ENCODE results near the gene PPP1R9B.

The PPP1R9B gene

DNA sequence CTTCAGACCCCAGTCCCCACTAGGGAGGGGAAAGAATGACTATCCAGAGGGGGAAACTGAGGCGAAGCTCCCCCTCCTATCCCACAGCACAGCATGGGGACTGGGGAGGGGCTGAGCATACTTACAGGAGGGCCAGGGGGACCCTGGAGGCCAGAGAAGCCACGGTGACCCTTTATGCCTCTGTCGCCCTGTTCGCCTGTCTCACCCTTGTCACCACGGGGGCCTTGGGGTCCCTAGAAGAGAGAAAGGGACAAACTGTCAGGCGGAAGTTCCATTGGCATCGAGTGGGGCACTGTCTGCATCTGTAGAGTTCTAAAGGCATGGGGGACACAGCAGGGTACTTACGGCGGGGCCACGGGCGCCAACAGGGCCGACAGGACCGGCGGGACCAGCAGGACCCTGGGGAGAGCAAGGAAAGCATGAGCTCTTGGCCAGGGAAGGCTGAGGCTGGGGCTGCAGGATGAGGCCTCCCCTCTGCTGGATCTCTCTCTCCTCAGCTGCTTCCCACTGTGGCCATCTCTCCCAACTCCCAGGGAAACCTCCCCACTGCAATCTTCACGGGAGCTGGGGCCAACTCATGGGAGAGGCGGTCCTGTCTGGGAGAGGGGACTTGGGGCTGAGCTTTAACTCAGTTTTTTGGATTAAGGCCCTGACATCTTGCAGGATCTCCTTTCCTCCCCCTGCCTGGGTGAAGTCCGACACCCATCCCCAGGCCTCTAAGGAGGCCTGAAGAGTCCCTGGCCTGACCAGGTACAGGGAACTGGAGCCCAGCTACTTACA is 37.5 kb upstream of the PPP1R9B start:
- no peak for DNase-seq

DNA sequence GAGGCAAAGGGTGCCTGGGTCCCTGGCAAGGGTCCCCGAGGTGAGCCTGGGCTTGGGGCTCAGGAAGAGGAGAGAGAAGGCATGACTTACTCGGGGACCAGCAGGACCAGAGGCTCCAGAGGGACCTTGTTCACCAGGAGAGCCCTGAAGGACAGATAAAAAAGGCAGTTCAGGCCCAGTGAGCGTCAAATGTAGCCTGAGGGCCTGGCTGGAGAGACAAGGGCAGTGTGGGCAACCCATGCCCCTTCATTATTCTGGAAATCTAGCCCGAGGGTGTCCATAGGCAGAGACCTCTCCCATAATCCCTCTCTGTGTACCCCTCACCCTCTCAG is 36.9 kb upstream of the PPP1R9B start:
- DNase-seq, result no peak

DNA sequence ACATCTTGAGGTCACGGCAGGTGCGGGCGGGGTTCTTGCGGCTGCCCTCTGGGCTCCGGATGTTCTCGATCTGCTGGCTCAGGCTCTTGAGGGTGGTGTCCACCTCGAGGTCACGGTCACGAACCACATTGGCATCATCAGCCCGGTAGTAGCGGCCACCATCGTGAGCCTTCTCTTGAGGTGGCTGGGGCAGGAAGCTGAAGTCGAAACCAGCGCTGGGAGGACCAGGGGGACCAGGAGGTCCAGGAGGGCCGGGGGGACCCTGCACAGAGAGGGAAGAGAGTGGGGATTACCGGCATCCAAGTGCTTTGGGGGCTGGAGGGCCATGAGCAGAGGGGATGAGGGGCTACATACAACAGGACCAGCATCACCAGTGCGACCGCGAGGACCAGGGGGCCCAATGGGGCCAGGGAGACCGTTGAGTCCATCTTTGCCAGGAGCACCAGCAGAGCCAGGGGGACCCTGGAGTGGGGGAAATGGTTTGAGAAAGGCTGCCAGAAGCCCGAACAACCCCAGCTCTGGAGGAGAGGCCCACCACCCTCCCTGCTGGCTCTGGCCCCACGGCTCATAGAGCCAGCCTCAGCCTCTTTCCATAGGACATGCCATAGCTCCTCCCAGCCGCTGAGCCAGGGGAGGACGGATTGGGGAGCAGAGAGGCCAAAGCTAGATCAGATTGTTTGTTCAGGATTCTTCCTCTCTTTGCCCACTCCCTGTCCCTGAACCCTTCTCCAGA is 36.4 kb upstream of the PPP1R9B start:
- no peak for DNase-seq

DNA sequence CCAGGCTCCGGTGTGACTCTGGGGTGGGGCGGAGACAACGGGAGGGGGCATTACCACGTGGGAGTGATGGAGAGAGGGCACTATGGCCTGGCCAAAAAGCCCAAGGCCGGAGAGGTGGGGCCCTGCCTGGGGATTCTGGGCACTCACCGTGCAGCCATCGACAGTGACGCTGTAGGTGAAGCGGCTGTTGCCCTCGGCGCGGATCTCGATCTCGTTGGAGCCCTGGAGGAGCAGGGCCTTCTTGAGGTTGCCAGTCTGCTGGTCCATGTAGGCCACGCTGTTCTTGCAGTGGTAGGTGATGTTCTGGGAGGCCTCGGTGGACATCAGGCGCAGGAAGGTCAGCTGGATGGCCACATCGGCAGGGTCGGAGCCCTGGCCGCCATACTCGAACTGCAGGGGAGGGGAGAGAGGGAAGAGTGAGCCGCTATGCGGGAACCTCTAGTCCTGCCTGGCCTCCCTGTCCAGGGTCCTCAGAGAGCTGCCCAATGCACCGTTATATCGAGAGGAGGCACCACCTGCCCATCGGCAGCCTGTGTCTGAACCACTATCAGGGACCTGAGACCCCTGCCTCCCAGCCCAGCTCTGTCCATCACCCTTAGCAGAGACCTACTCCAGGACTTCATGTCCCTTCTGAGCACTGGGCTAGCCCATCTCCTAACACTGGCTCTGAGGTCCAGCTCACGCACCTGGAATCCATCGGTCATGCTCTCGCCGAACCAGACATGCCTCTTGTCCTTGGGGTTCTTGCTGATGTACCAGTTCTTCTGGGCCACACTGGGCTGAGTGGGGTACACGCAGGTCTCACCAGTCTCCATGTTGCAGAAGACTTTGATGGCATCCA is 35.4 kb upstream of the PPP1R9B start:
- no peak for DNase-seq

DNA sequence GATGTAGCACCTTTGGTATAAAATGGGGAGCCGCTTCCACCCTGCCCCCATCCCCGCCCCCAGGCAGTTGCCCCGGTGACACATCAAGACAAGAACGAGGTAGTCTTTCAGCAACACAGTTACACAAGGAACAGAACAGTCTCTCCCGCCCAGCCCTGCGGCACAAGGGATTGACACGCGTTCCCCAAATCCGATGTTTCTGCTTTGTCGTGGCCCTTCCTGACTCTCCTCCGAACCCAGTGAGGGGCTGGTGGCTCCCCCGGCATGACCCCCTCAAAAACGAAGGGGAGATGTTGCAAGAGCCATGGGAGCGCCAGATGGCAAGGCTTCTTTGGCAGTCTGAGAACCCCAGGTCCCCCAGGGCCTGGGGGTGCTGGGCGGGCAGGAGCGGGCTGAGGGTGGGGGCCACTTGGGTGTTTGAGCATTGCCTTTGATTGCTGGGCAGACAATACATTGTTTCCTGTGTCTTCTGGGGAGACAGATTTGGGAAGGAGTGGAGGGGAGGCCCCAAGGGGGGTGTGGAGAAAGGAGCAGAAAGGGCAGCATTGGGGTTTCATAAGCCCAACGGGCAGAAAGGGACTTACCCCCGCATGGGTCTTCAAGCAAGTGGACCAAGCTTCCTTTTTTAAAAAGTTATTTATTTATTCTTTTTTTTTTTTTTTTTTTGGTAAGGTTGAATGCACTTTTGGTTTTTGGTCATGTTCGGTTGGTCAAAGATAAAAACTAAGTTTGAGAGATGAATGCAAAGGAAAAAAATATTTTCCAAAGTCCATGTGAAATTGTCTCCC is 34.3 kb upstream of the PPP1R9B start:
- no peak for DNase-seq

DNA sequence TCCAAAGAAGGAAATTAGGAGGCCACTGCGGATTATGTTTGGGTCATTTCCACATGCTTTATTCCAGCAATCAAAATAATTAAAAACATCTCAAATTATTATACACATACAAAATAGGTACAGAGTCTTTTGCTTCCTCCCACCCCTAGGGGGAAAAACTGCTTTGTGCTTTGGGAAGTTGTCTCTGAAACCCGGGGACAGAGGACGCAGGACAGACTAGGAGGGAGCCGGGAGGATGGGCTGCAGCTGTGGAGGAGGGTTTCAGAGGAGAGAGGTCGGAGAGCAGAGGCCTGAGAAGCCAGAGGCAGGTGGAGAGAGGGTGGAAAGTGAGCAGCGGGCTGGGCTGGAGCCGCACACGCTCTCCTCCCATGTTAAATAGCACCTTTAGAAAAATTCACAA is 33.6 kb upstream of the PPP1R9B start:
- DNase-seq, result no peak

DNA sequence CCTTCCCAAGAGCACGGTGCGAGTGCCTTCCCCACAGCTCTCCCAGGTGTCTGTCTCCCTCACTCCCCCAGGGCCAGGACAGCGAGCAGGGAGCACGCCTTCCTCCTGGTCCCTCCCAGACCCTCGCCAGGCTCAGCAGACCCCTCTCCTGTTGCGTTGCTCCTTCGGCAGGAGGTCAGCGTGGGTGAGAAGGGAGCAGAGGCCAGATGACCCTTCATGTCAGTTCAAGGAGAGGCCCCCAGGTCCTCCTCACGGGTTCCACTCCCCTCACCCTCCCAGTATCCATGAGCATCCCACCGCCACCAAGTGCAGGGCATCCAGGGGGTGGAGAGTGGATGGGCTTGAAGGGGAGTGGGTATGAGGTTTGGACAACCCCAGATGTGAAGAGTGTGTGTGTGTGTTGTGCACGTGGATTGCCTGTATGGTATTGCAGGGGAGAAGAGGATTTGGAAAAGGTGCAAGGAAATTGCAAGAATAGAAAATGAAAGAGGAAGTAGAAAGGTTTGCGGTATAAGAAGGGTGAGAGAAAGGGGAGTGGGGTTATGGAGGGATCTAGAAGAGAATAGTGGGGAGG is 33.0 kb upstream of the PPP1R9B start:
- DNase-seq, result no peak

DNA sequence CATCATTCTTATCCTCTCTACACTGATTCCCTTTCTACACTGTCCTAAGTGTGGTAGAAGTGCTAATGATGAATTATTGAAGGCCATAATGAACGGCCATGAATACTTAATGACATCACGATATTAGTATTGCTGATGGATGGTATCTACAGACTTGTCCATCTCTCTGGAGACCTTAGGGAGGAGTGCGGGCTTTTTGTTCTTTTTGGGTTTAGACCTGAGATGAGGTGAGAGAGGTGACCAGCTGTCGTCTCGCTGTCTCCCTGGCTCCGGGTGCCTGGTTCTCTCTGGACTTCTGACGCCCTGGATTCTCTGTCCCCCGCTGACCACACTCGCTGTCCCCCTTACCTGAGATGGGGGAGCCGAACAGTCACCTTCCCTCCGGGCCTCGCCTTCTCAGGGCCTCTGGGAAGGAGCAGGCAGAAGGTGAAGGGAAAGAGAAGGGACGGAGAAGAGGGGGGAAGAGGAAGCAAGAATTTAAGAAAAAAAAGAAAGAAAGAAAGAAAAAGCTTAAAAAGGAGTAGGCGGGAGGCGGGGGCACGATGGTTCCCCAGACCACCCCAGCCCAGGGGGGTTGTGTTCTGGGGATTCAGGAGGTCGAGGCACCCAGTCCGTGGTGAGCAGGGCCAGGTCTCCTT is 32.4 kb upstream of the PPP1R9B start:
- DNase-seq, result no peak

DNA sequence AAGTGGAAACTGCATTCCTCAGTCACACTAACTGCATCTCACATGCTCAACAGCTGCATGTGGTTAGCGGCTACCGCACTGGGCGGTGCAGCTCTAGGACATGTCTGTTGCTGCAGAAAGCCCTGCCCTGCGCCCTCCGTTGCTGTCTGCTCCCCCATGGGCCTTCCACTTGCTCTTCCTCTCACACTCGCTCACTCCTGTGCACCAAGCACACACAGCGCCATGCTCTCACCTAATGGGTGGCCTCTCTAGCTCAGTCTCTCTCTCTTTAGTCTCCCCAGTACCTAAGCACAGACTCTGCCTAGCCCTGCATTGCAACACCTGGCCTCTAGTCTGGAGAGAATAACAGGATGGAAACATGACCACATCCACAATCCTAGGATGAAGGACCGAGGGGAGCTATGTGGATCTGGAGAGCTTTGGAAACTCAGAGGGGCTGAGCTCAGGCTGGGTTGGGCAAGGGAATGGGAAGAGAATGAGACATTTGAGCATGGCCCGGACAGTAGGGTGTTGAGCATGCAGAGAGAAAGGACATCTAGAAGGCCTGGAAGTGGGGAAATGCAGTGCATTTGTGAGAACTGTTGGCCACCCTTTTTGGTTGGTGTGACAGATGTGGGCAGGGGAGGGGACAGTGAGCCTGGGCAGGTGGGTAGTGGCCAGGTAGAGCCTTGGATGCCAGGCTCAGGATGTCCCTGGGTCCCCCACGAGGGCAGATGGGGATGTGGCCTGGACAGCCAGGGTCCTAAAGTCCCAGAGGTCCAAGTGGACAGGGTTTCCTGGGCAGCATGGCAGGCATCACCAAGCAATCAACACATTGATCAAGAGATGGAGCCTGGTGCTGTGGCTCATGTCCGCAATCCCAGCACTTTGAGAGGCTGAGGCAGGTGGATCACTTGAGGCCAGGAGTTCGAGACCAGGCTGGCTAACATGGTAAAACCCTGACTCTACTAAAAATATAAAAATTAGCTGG is 31.4 kb upstream of the PPP1R9B start:
- no peak for DNase-seq

DNA sequence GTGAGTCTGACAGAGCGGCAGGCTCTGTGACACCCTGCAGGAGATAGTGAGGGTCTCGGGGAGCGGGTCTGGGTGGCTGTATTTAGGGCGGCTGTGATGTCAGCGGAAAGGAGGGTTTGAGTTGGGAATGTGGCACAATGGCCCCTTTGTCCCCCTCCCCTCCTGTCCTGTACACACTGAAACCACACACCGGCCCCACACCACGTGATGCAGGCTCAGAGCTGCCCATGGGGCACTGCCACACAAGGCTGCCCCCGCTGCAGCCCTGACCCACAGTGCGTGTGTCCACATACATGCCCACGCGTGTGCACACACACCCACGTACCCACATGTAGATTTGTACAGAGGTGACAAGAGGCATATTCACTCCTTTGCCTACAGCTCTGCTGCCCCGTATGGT is 30.7 kb upstream of the PPP1R9B start:
- DNase-seq, result no peak

DNA sequence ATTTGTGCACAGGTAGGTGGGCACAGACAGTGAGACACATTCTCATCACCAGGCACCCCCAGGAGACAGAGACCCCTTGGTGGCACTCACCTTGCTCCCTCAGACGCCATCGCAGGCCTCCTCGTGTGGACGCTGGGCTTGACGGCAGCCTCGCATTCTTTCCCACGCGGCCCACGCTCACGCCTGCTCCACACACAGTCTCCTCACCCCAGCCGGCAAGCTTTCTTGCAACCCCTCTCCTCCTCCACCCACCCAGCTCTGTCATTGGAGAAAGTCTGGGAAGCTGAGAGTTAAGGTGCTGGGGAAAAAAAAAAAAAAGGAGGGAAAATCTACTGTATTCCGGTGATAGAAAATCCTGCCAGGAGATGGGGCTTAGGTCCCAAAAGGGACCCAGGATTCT is 30.1 kb upstream of the PPP1R9B start:
- no peak for DNase-seq

DNA sequence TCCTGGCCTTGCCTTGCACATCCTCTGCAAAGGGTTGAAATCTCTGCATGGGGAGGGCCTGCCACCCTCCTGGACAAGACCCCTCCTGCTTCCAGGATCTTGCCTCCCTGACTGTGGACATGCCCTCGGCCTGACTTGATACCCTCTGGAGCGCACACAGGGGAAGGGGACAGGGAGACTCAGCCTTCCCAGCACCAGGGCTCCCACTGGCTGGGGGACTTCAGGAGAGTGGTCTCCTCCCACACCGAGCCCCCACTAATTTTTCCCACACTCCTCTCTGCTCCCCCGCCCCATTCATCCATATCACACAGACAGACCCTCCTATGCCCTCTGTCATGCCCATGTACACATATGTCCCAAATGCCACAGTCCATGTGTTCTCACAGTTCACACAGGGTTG is 29.6 kb upstream of the PPP1R9B start:
- DNase-seq, result no peak

DNA sequence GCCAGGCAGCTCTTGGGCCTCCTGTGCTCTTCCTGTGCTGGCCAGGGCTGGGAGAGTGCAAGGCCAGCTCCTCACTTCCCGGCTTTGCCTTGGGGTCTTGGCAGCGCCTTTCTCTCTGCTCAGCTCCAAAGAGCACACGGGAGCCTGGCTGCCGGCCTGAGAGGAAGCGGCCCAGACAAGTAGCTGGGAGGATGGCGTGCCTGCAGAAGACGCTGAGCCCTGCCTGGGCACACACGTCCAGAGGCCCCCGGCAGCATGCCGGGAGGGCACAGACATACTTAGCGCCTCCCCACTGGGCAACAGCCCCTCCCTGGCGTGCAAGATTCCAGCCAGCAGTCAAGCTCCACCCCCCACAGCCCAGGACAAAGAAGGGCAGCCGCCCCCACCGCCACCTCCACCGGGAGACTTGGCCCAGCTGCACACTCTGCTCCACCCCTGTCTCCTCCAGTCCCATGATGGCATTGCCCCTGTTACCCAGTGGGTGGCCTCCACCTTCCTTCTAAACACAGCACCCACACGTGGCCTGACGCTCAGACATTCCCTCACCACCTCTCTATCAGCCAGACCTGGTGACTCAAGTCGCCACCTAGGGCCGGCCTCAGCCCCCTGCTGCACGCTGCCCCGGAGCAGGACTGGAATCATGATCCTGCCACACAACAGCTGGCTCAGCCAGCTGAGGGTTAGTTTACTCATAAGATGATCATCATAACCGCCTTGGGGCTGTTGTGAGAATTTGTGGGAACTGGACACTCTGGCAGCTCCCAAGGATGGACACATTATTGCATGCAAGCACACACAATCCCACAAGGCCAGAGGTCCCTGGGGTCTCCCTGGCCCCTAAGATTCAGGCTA is 27.7 kb upstream of the PPP1R9B start:
- DNase-seq, result peak; percentile 83

DNA sequence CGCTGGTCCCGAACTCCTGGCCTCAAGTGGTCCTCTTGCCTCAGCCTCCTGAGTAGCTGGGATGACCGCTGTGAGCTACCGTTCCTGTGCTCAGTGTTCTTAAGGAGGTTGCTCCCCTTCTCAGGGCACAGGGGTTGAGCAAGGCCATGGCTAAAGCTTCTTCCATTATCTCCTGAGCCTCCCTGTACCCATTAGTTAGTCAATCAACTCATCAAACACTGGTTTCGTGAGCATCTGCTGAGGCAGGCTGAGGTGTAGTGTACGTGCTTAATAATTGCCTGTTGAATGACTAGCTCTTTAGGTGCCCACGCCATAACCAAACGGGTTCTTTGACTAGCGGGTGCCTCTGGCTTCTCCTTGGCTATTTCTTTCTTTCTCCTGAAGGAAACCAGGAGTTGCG is 27.0 kb upstream of the PPP1R9B start:
- no peak for DNase-seq

DNA sequence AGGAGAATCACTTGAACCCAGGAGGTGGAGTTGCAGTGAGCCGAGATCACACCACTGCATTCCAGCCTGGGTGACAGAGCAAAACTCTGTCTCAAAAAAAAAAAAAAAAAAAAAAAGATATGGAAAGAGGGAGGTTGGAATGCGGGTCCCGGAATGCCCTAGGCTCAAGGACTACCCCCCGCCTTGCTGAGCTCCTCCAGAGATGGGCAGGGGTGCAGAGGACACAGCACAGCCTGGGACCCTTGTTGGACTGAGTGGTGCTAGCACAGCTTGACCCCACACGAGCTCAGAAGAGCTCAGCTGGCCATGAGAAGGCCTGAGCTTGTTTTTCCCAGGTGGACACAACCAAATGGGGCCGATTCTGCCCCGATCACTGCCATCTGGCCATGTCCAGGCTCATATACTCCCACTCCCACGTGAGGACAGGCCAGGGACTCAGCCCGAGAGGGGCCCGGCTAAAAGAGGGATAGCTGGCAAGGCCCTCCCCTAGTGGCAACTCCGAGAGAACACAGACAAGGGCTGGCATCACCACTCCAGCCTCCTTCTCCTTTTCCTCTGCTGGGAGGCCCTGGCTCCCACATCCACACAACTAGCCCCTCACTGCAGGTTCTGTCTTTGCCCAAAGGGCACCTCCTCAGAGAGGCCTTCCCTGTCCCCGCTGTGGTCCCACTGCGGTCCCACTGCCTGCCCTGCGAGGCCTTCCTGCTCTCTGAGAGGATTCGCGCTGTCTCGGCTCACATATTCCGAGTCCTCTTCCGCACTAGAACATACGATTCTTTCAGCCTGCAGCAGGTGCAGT is 26.3 kb upstream of the PPP1R9B start:
- DNase-seq, result no peak

DNA sequence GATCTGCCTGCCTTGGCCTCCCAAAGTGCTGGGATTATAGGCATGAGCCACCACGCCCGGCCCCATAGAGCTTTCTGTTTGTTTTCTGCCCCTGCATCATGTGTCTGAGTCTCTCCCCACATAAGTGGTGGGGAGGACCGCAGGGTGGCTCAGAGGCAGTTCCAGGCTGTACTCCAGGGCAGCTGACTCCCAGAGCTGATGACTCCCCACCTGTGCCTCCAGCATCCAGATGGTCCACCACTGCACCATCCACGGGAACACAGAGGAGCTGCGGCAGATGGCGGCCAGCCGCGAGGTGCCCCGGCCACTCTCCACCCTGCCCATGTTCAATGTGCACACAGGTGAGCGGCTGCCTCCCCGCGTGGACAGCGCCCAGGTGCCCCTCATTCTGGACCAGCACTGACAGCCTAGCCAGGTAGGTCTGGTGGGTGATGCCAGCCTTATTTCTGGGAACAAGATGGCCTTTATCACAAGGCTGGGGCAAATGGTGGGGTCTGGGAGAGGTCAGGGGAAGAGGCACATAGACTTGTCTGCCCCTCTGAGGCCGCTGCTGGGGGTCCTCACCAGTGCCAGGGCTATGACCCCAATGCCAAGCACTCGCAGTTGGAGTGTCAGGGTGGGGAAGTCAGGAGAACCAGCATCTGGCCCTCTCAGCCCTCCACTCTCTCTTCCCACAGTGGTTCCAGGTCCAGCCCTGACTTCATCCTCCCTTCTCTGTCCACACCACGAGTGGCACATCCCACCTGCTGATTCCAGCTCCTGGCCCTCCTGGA is 24.7 kb upstream of the PPP1R9B start:
- peak; percentile 67 for DNase-seq

DNA sequence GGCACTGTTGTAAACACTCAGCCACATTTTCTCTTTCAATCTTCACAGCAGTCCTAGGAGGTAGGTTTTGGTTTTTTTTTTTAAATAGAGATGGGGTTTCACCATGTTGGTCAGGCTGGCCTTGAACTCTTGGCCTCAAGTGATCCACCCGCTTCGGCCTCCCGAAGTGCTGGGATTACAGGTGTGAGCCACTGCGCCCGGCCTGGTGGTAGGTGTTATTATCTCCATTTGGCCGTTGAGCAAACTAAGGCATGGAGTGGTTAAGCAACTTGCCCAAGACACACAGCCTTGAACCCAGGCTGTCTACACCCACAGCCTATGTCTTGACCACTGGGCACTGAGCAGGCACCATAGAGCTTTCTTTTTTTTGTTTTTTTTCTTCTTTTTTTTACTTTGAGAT is 24.0 kb upstream of the PPP1R9B start:
- no peak for DNase-seq

DNA sequence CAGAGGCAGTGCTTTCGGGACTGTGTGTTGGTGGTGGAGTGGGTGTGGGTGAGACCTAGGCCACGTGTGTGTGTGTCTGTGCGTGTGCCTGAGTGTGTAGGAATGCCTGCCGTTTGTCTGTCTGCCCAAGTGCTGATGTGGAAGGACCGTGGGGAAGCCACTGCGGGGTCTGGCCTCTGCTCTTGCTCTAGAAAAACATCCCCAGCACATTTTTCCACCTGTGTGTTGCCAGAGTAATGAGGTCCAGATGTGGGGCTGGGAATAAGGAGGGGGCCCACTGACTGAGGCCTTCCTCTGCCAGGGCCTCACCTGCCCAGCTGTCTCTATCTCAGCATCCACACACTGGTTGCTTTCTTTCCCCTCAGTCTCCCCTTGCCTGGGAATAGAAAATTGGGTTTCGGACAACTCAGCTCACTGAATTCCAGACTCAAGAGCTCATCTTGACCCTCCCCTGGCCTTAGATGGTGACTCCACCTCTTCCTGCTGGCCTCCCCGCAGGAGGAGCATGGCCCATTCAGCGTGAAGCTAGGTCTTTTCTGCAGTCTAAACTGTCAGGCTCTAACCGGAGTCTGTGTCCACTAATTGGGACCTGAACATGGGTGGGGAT is 23.0 kb upstream of the PPP1R9B start:
- DNase-seq, result no peak

Measured in NCI-H524 treated with DMSO at 0.1 percent for 48 hours (cell line).